Smooth muscle cell (in vitro differentiated cells): Measurements from ENCODE around the gene CMIP. TPM values are rescaled to one million over a fixed set of nuclear protein-coding genes. Genes with fewer than 3 reads are reported as not detected.

Experiments used
- DNase-seq: peaks from one replicate; lab custom pipeline; 2025; ENCODE audit not compliant: unreplicated experiment; lab: John Stamatoyannopoulos, UW
- H2AFZ ChIP-seq: fragments of 200-600 bp; sonication (generic); 2 replicates; pipeline ENCODE4 v1.6.0; 2016; ENCODE audit warnings: antibody characterized with exemption, low read depth, mild to moderate bottlenecking
- H3F3A ChIP-seq: fragments of 200-600 bp; sonication (generic); 2 replicates; pipeline ENCODE4 v1.6.0; 2017; ENCODE audit warnings: antibody characterized with exemption, low read depth
- H3K27ac ChIP-seq: fragments of 200-600 bp; sonication (generic); 2 replicates; pipeline ENCODE4 v1.5.1; 2016; ENCODE audit warnings: low read depth, mild to moderate bottlenecking
- H3K27me3 ChIP-seq: fragments of 200-600 bp; sonication (generic); 2 replicates; pipeline ENCODE4 v1.6.1; 2016; ENCODE audit warnings: low read depth, mild to moderate bottlenecking
- H3K36me3 ChIP-seq: fragments of 200-600 bp; sonication (generic); 2 replicates; pipeline ENCODE4 v1.5.1; 2016; ENCODE audit warnings: low read depth
- H3K4me1 ChIP-seq: fragments of 200-600 bp; sonication (generic); 2 replicates; pipeline ENCODE4 v1.5.1; 2016; ENCODE audit warnings: low read depth
- H3K4me2 ChIP-seq: fragments of 200-600 bp; sonication (generic); 2 replicates; pipeline ENCODE4 v1.6.0; 2016; ENCODE audit warnings: mild to moderate bottlenecking
- H3K4me3 ChIP-seq: fragments of 200-600 bp; sonication (generic); 2 replicates; pipeline ENCODE4 v1.5.1; 2016; ENCODE audit warnings: mild to moderate bottlenecking
- H3K79me2 ChIP-seq: fragments of 200-600 bp; sonication (generic); 2 replicates; pipeline ENCODE4 v1.6.0; 2016; ENCODE audit warnings: low read depth, mild to moderate bottlenecking
- H3K9ac ChIP-seq: fragments of 200-600 bp; sonication (generic); 2 replicates; pipeline ENCODE4 v1.6.0; 2016; ENCODE audit warnings: low read depth
- H3K9me3 ChIP-seq: fragments of 200-600 bp; sonication (generic); replicated peaks from 2 replicates; pipeline ENCODE4 v1.5.1; 2016; ENCODE audit warnings: low read depth
- H4K20me1 ChIP-seq: fragments of 200-600 bp; sonication (generic); 2 replicates; pipeline ENCODE4 v1.6.0; 2016; ENCODE audit warnings: low read depth
- WGBS: methylation state at CpG from one replicate; pipeline ENCODE4 v1.1.7; 2016; ENCODE audit warnings: low lambda C conversion rate; 5-methylcytosine and 5-hydroxymethylcytosine counted together
- polyA plus RNA-seq: library from polyadenylated mRNA; unstranded; fragments of >200 nt; fragmentation: Nextera tagmentation; extraction: Ambion mirVana; gene quantifications from 2 replicates; pipeline ENCODE4 v1.2.1, GENCODE V29; 2016
- total RNA-seq: library from RNA; depleted of rRNA; stranded (reverse); fragments of >200 nt; gene quantifications from 2 replicates; pipeline ENCODE4 v1.2.3, GENCODE V29; 2014
- TF ChIP-seq, protein P1 (sequence below): fragments of 200-600 bp; sonication (generic); IDR thresholded peaks from 2 replicates; pipeline ENCODE4 v1.5.1; 2017; ENCODE audit warnings: borderline replicate concordance, mild to moderate bottlenecking, antibody characterized with exemption; ENCODE audit not compliant: insufficient read depth, poor library complexity, severe bottlenecking

Gene CMIP
- total and polyA plus RNA-seq, 2 experiments from 2014 or later: 2.5 to 44.5 TPM

DNA sequence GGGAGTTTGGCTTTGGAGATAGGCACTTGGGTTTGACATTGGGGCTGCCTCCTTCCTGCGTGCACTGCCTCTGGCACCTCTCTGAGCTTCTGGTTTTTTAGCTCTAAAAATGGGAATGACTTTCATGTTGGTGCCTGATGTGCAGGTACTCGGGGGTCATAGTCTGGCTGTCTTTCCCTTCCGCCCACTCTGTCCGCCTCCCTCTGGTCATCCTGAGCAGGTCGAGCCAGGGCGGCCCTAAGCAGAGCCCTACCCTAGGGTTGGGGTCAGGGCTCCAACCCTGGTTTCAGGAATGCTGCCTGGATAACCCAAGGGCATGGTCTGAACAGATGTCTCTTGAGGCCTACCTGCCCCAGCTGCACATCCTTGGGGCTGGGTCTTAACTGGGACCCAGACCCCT, 64.8 kb downstream of the CMIP start:
- H3K4me1 ChIP-seq: peaks cover 13% of the 10 kb centered on the region
- no peak overlapping the region for H2AFZ ChIP-seq
- 95% methylated on average over 6 of the region's 6 CpGs for WGBS
- no peak overlapping the region for H3K9ac ChIP-seq
- H3K4me3 ChIP-seq: no peak overlapping the region
- H3K36me3 ChIP-seq: no peaks in the 10 kb centered on the region
- peaks cover 91% of the 10 kb centered on the region for H4K20me1 ChIP-seq
- H3F3A ChIP-seq: no peaks in the 10 kb centered on the region
- H3K4me2 ChIP-seq: no peak overlapping the region
- no peak for DNase-seq
- no peaks in the 10 kb centered on the region for H3K27me3 ChIP-seq
- H3K9me3 ChIP-seq: no peaks in the 10 kb centered on the region
- peaks cover 98% of the 10 kb centered on the region for H3K79me2 ChIP-seq
- H3K27ac ChIP-seq: no peak overlapping the region
- TF ChIP-seq, protein P1, sequence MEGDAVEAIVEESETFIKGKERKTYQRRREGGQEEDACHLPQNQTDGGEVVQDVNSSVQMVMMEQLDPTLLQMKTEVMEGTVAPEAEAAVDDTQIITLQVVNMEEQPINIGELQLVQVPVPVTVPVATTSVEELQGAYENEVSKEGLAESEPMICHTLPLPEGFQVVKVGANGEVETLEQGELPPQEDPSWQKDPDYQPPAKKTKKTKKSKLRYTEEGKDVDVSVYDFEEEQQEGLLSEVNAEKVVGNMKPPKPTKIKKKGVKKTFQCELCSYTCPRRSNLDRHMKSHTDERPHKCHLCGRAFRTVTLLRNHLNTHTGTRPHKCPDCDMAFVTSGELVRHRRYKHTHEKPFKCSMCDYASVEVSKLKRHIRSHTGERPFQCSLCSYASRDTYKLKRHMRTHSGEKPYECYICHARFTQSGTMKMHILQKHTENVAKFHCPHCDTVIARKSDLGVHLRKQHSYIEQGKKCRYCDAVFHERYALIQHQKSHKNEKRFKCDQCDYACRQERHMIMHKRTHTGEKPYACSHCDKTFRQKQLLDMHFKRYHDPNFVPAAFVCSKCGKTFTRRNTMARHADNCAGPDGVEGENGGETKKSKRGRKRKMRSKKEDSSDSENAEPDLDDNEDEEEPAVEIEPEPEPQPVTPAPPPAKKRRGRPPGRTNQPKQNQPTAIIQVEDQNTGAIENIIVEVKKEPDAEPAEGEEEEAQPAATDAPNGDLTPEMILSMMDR: no peak

DNA sequence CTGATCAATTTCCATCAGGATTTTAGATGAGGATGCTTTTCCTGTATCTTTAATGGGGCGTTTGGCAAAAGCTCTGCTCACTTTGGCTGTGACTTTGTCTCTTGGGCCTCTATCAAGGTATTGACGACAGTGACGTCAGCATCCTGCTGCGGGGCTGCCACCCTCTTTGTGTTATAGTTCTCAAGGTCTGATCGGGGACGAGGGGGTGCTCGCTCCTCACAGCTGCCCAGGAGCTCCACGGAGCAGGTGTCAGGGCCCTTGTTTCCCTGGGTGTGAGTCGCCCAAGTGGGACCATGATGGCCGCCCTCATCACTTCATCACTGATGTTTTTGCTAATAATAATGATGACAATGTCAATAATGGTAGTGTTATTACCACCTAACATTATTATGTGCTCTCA, 65.4 kb downstream of the CMIP start:
- H3K4me1 ChIP-seq: peaks cover 13% of the 10 kb centered on the region
- no peak overlapping the region for H3K27ac ChIP-seq
- H3K9ac ChIP-seq: no peak overlapping the region
- no peaks in the 10 kb centered on the region for H3K27me3 ChIP-seq
- no peaks in the 10 kb centered on the region for H3F3A ChIP-seq
- H3K36me3 ChIP-seq: no peaks in the 10 kb centered on the region
- H3K4me2 ChIP-seq: no peak overlapping the region
- no peak overlapping the region for H3K4me3 ChIP-seq
- no peaks in the 10 kb centered on the region for H3K9me3 ChIP-seq
- 87% methylated on average over 10 of the region's 10 CpGs for WGBS
- peaks cover 91% of the 10 kb centered on the region for H4K20me1 ChIP-seq
- peaks cover 98% of the 10 kb centered on the region for H3K79me2 ChIP-seq
- TF ChIP-seq, protein P1: no peak
- DNase-seq: no peak
- no peak overlapping the region for H2AFZ ChIP-seq

DNA sequence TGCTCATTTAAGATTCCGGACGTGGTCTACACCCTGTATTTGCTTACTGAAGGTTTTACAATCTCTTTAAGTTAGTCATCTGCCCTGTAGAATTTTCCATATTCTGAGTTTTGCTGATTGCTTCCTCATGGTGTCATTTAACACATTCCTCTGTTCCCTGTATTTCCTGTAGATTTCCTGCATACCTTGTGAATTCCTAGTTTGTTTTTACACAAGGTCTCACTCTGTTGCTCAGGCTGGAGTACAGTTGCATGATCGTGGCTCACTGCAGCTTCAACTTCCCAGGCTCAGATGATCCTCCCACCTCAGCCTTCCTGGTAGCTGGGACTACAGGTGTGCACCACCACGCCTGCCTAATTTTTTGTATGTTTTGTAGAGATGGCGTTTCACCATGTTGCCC, 66.8 kb downstream of the CMIP start:
- Histone ChIP-seq H3F3A (no peaks in the 10 kb centered on the region), H3K9me3 (no peaks in the 10 kb centered on the region), H3K27ac (peak overlapping the region; percentile 2), H3K4me1 (peaks cover 13% of the 10 kb centered on the region), H3K4me3 (no peak overlapping the region), H3K9ac (no peak overlapping the region), H3K27me3 (no peaks in the 10 kb centered on the region), H3K79me2 (peaks cover 99% of the 10 kb centered on the region), H2AFZ (no peak overlapping the region), H3K4me2 (no peak overlapping the region), H4K20me1 (peaks cover 91% of the 10 kb centered on the region), H3K36me3 (no peaks in the 10 kb centered on the region)
- WGBS: 69% methylated on average over 5 of the region's 5 CpGs
- TF ChIP-seq, protein P1: no peak
- DNase-seq: no peak

DNA sequence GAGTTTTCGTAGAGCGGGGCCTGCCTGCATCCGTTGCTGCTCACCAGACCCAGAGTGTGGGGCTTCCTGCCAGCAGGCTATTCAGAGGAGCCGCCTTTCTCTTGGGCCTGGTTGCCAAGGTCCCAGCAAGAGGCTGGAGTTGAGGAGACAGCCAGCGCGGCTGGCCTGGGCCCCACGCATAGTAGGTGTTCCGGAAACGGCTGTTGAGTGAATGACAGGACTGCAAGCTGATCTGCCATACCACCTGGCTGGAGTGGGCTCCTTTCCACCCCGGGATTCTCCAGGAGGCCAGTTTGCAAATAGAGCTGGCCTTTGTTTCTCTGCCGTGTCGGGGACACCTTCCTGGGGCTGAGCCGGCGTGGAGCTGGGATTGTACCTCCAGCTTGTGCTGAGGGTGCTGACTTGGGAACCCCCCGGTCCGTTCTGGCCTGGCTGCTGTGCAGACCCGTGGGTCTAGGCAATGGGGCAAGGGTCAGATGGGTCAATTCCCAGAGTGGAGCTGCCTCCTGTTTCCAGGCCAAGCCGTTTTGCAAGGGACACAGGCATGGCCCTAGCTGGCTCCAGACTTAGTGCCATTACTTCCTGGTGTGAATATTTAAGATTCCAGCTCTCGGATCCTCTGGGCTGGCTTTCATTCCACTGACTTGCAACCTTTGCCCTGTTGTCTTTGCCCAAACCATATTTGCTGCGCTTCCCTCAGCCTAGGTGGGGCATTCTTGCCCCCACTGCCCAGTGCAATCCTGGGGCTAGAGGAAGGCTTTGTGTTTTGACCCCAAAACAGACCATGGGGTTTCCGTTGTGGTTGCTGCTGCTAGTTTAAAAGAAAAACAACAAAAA, 68.8 kb downstream of the CMIP start:
- no peak overlapping the region for H3K4me3 ChIP-seq
- H3K9ac ChIP-seq: no peak overlapping the region
- no peaks in the 10 kb centered on the region for H3K36me3 ChIP-seq
- WGBS: 67% methylated on average over 21 of the region's 21 CpGs
- H4K20me1 ChIP-seq: peaks cover 90% of the 10 kb centered on the region
- H2AFZ ChIP-seq: no peak overlapping the region
- no peak for DNase-seq
- H3F3A ChIP-seq: no peaks in the 10 kb centered on the region
- peaks cover 95% of the 10 kb centered on the region for H3K79me2 ChIP-seq
- H3K27me3 ChIP-seq: no peaks in the 10 kb centered on the region
- H3K9me3 ChIP-seq: no peaks in the 10 kb centered on the region
- TF ChIP-seq, protein P1: no peak
- peak overlapping the region; percentile 70 for H3K4me2 ChIP-seq
- no peak overlapping the region for H3K27ac ChIP-seq
- H3K4me1 ChIP-seq: peaks cover 13% of the 10 kb centered on the region
